Fibroblast of skin of left quadriceps (primary cell): ENCODE measurements around the gene INTS11.

Source experiments
- DNase-seq, 2 experiments: peaks; one replicate each; pipeline ENCODE4 v3.0.0-alpha.2; 2013; ENCODE audit warnings: low read depth in 2 of 2

Gene INTS11

DNA sequence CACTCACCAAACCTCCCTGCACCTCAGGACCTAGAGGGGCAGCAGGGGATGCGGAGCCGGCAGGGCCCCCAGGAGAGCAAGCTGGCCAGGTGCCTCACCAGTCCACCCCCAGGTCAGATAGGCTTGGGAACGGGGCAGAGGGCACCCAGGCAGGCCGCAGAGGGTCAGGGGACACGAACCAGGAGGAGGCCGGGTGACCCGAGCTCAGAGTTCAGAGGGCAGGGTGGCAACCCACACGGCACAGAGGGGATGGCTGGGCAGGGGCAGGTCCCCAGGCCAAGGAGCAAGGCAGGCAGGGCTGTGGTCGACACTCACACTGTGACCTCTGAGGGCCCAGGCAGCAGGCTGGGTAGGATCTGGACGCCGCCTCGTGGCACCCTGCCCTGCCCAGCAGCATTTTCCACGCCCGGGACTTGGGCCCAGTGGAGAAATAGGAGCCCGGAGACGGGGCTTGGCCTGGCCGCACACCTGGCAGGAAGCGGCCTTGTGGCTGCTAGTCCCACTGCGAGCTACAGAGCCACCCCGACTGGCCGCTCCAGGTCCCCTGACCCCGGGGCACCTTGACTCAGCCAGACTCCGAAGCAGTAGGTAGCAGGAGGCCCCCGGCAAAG is 19.5 kb upstream of the INTS11 start:
- no peak for DNase-seq

DNA sequence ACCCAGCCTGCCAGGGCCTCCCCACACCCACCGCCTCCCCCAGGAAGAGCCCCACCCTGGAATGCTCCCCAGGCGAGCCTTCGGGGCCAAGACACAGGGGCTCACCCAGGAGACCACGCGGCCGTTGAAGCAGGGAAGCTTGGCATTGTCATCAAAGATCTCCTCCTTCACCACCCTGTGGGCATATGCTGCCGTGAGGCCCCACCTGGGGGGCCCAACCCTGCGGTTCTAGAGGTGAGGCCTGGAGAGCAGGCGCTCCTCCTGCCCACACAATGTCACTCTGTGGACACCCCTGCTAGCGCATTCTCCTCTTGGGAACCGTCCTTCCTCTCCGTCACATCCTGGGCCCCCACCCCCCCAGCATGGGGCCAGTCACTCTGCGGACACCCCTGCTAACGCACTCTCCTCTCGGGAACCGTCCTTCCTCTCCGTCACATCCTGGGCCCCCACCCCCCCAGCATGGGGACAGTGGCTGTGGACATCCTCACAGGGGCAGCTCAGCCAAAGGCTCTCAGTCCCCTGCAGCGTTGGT is 18.2 kb upstream of the INTS11 start:
- DNase-seq, result no peak

DNA sequence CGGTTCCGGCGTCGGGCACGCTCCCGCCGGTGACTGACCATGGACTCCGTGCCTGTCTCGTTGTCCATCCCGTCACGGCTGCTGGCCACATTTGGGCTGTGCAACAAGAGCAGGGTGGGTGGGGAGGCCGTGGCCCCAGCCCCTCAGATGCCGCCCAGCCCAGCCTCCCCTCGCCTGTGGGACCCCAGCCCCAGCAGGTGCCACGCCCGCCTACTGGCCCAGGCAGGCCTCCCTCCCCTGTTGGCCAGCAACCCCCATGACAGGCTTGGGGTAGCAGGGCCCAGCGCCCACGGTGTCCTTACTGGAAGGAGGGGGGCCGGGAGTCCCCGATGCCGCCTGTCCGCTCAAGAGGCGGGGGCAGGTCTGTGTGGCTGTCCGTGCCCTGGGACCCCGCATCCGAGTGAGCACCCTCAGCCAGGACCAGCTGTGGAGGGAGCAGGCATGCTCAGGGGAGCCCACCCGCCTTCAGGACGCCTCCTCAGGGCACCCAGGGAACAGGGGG is 17.7 kb upstream of the INTS11 start:
- no peak for DNase-seq

DNA sequence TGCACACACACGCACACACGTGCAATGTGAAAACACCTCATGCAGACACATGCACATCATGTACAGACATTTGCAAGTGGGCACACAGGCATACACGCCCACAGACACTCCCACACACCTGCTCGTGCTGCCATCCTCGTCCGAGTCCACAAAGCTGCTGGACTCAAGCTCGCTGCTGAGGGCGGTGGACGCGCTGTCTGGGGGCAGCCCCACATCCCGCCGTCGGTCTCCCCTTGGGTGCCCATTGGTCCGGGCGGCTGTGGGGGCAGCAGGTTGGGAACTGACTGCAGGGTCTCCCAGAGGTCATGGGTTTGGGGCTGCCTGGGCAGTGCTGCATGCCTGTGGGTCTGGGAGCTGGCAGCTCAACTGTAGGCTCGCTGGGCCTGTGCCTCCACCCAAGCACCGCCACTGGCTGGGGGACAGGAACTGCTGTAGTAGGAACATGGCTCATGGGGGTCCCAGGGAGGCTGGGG is 17.1 kb upstream of the INTS11 start:
- no peak for DNase-seq

DNA sequence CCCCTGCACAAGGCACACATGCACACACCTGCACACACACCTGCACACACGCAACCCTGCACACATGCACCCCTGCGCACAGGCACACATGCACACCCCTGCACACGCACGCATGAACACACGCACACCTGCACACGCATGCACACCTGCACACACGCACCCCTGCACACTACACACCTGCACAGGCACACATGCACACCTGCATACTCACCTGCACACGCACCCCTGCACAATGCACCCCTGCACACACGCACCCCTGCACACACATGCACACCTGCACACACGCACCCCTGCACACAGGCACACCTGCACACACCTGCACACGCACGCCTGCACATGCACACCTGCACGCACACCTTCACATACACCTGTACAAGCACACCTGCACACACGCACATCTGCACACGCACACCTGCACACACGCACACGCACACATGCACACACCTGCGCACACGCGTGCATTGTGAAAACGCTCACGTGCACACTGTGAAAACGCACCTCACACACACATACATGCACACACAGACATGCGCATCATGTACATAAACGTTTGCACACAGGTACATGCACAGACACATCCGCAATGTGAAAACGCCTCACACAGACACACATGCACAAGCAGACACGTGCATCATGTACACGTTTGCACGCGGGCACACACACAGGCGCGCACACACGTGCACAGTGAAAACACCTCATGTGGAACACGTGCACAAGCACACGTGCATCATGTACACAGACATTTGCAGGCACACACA is 16.5 kb upstream of the INTS11 start:
- no peak for DNase-seq

DNA sequence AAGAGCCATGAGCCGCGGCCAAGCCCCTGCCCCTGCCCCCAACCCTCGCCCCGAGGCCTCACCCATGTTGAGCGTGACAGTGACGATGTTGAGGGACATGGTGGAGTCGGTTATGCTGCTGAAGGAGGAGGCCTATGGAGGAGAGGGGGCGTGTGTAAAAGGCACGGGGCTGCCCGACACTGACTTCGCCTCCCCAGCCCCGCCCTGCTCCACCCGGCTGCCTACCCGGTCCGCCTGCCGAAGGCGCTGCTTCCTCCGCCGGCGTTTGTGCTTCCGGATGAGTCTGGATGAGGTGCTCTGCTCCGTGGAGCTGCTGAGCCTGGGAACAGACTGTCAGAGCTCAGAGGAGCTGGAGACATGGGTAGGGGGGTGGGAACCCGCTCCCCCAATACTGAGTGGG is 15.7 kb upstream of the INTS11 start:
- DNase-seq, result no peak

DNA sequence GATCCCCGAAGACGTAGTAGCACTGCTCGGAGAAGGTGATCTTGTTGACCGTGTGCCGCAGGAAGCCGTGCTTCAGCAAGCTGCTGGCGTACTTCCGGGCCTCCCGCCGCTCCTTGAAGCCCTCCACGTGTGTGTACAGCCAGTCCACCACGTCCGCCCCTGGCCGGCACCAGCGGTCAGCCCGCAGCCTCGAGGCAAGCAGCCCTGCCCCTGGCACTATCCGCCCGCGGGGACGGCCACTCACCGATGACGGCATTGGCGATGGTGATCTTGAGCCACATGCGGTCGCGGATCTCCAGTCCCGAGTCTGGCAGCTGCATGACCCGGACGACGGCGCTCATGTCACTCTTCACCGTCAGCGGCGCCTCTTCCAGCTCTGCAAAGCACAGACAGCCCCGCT is 13.8 kb upstream of the INTS11 start:
- DNase-seq, result no peak

DNA sequence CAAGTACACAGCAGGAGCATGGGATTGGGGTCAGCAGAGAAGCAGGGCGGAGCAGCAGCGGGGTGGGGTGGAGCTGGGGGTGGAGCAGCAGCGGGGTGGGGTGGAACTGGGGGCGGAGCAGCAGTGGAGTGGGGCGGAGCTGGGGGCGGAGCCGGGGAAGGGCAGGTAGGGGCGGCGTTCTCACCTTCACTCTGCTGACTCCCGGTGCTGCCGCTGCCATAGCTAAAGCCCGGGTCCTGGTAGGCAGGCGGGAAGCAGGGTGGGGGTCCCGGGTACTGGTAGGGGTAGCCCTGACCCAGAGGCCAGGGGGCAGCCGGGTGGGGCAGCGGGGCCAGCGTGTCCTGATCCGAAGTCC is 13.3 kb upstream of the INTS11 start:
- DNase-seq, result no peak

DNA sequence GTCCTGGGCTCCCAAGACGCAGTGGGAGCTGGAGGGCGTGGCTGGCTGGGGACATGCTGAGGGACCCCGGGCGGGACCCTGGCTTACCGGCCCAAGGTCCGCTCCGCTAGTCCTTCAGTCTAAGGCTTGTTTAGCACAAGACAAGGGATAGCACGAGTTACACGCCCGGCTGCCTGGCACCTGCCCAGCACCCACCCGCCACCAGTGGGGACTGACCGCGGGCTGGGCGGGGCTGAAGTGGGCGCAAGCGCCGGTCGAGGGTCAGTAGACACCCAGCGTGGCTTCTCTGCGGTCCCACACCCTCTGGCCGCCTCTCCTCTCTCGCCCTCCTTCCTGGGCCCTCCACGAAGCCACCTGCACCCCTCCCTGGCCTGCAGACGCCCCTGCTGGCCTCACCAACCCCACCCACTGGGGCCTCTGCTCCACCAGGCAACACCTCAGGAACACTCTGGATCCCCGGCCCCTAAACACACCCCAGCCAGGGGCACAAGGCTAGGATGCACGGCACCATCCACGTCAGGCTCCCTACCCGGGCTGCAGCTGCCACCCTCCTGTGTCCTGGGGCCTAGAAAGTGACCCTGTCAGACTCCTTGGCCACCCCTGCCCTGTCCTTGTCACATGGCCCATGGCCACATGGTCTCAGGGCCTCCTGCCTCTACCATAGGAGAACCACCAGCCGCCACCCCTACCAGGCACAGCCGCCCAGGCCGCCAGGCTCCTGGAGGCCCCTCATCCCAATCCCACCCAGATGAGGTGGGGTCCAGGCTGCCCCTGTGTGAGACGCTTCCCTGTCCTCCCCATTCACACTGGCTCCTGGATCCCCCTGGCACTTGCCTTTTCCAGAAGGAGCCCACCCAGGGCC is 12.7 kb upstream of the INTS11 start:
- no peak for DNase-seq

DNA sequence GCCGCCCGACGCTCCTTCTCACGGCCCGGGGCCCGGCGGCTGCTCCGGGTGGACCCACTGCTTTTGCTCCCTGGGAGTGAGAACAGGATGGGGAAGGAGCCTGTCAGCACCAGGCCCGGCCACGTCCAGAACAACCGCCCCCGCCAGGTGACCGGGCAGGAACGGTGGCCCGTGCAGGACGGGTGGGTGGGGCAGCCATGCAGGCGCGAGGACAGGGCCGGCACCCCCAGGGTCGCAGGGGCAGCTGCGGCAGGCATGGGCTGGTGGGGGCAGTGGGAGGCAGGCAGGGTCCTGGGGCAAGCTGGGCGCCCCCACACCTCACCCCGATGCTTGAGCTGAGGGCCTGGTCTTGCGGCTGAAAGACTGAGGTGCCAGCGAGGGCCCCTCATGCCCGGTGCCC is 12.0 kb upstream of the INTS11 start:
- DNase-seq, result no peak

DNA sequence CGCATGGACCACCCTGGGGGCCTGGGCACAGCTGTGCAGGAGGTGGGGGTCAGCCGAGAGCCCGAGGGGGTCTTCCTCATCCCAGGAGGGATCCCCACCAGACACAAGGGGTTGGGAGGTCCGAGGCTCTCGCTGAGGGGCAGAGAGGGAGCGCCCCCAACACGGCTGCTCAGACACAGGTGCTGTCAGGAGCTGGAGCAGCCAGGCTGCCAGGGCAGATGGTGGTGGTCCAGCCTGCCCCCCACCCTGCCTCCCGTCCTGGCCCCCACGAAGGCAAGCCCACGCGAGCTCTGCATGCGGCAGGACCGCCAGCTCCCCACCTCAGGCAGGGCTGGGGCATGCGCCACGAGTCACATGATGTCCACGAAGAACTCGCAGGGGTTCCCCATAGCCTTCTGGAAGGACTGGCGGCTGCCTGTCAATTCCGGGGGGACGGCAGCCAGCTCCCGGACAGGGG is 11.4 kb upstream of the INTS11 start:
- DNase-seq, result no peak

DNA sequence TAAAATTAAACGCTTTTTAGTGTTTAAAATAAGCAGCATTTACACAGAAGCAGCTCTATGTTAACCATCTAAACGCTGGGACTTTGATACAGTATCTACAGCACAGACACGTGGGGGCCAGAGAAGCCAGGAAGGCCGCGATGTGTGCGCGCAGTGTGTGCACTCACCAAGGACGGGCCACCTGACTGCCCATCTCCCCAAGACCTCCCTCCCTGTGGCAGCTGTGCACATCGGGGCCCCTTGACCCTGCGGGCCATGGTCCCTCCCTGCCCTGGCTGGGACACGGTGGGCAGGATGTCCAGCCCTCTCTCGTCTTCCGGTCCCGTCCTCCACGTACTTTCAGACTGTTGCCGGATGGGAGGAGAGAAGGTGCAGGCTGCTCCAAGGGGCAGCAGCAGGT is 10.8 kb upstream of the INTS11 start:
- DNase-seq, result no peak

DNA sequence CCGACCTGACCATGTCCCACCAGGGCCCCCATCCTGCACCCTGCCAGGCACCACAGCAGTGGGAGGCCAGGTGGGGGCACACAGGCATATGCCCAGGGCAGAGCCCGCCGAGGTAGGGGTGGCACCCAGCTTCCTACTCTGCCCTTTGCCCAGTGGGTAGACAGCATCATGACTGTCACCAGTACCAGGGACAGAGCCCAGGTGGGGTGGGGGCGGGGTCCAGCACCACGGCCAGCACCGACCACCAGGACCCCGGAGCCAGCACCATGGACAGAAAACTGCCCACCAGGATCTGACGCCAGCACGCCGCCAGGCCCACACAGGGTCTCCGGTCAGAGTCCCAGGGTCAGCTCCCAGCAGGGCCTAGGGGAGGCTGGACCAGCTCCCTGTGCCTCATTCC is 10.4 kb upstream of the INTS11 start:
- DNase-seq, result no peak

DNA sequence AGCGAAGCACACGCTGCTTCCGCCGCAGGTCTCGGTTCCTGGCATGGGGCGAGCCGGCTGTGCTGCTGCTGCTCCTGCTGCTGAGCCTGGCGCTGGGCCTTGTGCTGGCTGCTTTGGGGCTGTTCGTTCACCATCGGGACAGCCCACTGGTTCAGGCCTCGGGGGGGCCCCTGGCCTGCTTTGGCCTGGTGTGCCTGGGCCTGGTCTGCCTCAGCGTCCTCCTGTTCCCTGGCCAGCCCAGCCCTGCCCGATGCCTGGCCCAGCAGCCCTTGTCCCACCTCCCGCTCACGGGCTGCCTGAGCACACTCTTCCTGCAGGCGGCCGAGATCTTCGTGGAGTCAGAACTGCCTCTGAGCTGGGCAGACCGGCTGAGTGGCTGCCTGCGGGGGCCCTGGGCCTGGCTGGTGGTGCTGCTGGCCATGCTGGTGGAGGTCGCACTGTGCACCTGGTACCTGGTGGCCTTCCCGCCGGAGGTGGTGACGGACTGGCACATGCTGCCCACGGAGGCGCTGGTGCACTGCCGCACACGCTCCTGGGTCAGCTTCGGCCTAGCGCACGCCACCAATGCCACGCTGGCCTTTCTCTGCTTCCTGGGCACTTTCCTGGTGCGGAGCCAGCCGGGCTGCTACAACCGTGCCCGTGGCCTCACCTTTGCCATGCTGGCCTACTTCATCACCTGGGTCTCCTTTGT is 9.2 kb upstream of the INTS11 start:
- no peak for DNase-seq

DNA sequence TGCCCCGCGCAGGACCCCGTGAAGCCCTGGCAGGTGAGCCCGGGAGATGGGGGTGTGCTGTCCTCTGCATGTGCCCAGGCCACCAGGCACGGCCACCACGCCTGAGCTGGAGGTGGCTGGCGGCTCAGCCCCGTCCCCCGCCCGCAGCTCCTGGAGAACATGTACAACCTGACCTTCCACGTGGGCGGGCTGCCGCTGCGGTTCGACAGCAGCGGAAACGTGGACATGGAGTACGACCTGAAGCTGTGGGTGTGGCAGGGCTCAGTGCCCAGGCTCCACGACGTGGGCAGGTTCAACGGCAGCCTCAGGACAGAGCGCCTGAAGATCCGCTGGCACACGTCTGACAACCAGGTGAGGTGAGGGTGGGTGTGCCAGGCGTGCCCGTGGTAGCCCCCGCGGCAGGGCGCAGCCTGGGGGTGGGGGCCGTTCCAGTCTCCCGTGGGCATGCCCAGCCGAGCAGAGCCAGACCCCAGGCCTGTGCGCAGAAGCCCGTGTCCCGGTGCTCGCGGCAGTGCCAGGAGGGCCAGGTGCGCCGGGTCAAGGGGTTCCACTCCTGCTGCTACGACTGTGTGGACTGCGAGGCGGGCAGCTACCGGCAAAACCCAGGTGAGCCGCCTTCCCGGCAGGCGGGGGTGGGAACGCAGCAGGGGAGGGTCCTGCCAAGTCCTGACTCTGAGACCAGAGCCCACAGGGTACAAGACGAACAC is 8.5 kb upstream of the INTS11 start:
- no peak for DNase-seq

DNA sequence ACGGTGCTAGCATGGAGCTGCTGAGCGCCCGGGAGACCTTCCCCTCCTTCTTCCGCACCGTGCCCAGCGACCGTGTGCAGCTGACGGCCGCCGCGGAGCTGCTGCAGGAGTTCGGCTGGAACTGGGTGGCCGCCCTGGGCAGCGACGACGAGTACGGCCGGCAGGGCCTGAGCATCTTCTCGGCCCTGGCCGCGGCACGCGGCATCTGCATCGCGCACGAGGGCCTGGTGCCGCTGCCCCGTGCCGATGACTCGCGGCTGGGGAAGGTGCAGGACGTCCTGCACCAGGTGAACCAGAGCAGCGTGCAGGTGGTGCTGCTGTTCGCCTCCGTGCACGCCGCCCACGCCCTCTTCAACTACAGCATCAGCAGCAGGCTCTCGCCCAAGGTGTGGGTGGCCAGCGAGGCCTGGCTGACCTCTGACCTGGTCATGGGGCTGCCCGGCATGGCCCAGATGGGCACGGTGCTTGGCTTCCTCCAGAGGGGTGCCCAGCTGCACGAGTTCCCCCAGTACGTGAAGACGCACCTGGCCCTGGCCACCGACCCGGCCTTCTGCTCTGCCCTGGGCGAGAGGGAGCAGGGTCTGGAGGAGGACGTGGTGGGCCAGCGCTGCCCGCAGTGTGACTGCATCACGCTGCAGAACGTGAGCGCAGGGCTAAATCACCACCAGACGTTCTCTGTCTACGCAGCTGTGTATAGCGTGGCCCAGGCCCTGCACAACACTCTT is 7.7 kb upstream of the INTS11 start:
- no peak for DNase-seq

DNA sequence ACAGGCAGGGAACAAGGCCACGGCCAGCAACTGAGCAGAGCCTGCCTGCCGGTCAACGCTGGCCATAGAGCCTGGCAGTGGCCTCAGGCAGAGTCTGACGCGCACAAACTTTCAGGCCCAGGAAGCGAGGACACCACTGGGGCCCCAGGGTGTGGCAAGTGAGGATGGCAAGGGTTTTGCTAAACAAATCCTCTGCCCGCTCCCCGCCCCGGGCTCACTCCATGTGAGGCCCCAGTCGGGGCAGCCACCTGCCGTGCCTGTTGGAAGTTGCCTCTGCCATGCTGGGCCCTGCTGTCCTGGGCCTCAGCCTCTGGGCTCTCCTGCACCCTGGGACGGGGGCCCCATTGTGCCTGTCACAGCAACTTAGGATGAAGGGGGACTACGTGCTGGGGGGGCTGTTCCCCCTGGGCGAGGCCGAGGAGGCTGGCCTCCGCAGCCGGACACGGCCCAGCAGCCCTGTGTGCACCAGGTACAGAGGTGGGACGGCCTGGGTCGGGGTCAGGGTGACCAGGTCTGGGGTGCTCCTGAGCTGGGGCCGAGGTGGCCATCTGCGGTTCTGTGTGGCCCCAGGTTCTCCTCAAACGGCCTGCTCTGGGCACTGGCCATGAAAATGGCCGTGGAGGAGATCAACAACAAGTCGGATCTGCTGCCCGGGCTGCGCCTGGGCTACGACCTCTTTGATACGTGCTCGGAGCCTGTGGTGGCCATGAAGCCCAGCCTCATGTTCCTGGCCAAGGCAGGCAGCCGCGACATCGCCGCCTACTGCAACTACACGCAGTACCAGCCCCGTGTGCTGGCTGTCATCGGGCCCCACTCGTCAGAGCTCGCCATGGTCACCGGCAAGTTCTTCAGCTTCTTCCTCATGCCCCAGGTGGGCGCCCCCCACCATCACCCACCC is 6.9 kb upstream of the INTS11 start, which contains the start of gene TAS1R3:
TAS1R3 (plus strand) TSS at position 213 of the 898 bp plus-strand sequence; CDS start at position 279, 66 bp downstream.
- DNase-seq, result no peak

DNA sequence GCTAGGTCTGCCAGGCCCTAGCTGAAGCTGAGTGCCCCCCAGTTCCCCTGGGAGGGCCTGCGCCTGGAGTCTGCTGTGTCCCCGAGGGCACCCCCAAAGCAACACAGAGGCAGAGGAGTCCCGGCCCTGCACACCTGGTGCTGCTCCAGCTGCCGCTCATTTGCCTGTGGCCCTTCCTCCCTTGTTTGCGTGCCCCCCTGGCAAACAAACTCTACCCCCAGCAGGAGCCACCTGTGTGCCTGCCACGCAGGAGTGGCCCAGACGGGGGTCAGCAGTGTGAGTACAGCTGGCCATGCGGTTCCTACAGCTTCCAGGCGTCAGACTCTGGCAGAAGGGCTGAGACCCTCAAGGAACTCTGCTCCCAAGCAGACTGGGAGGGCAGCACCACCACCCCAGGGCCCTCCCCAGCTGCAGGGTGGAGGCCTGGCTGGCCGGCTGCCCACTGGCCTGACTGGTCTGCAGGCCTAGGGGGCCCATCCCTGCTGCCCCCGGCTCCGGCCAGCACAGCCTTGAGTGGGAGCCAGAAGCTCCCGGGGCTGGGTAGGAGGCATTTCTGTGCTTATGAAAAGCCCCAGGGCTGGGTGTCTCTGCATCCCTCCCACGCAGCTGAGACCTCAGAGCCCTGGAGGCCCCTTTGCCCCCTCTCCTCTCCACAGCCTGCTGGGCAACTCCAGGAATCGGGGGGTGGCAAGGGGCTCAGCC is 6.1 kb upstream of the INTS11 start:
- DNase-seq, result no peak
